ENCODE measurements around the gene PRSS12. TPM values are rescaled to one million over a fixed set of nuclear protein-coding genes. Genes with fewer than 3 reads are reported as not detected.

The PRSS12 gene
- total and polyA plus RNA-seq, 2 experiments from 2014 or later: 5.5 to 12.9 TPM

DNA sequence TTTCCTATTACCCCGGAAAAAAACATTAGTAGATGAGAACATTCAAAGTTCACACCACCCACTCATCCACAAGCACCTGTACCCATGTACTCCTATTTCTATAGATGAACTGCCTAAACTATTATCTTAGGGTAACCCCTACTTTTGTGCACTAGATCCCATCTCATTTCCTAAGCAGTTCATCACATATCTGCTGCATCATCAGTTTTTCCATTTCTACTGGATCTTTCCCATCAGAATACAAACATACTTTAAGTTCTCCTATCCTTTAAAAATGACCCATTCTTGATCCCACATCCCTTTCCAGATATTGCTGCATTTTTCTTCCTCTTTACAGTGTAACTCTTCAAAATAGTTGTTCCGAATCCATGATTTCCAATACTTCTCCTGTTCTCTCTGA lies 81.0 kb downstream of the PRSS12 start:
- no peak overlapping the region for H3K4me3 Mint-ChIP-seq
- DNase-seq (ENCODE audit: low spot score) (no peak), ATAC-seq (no peak)
- Histone ChIP-seq H3K79me2 (replicated peaks; ENCODE audit: insufficient read depth) (no peaks in the 10 kb centered on the region), H3K27me3 (ENCODE audit: insufficient read depth) (no peaks in the 10 kb centered on the region), H3F3A (replicated peaks; ENCODE audit: low read depth) (no peaks in the 10 kb centered on the region), H3K36me3 (ENCODE audit: insufficient read depth) (no peaks in the 10 kb centered on the region), H3K27ac (ENCODE audit: low read depth) (no peak overlapping the region), H3K4me1 (ENCODE audit: insufficient read depth) (no peaks in the 10 kb centered on the region), H2AFZ (no peak overlapping the region), H4K20me1 (replicated peaks; ENCODE audit: insufficient read depth) (no peaks in the 10 kb centered on the region), H3K4me2 (no peak overlapping the region), H3K9me2 (ENCODE audit: insufficient read depth) (no peaks in the 10 kb centered on the region), H3K4me3 (no peak overlapping the region)
- H3K4me1 Mint-ChIP-seq: no peaks in the 10 kb centered on the region
- no peaks in the 10 kb centered on the region for H3K9me3 Mint-ChIP-seq
- H3K36me3 Mint-ChIP-seq (ENCODE audit: low read depth): no peaks in the 10 kb centered on the region
- TF ChIP-seq JUNB (IDR thresholded peaks at IDR 0.05; ENCODE audit: unreplicated experiment) (no peak), STAT1 (IDR thresholded peaks at IDR 0.05; ENCODE audit: unreplicated experiment) (no peak), POLR2AphosphoS5 (IDR thresholded peaks at IDR 0.05; ENCODE audit: low read depth) (no peak), ZNF462 (CRISPR knock-in tag; IDR thresholded peaks at IDR 0.05) (no peak)
- TF ChIP-seq, protein P1, sequence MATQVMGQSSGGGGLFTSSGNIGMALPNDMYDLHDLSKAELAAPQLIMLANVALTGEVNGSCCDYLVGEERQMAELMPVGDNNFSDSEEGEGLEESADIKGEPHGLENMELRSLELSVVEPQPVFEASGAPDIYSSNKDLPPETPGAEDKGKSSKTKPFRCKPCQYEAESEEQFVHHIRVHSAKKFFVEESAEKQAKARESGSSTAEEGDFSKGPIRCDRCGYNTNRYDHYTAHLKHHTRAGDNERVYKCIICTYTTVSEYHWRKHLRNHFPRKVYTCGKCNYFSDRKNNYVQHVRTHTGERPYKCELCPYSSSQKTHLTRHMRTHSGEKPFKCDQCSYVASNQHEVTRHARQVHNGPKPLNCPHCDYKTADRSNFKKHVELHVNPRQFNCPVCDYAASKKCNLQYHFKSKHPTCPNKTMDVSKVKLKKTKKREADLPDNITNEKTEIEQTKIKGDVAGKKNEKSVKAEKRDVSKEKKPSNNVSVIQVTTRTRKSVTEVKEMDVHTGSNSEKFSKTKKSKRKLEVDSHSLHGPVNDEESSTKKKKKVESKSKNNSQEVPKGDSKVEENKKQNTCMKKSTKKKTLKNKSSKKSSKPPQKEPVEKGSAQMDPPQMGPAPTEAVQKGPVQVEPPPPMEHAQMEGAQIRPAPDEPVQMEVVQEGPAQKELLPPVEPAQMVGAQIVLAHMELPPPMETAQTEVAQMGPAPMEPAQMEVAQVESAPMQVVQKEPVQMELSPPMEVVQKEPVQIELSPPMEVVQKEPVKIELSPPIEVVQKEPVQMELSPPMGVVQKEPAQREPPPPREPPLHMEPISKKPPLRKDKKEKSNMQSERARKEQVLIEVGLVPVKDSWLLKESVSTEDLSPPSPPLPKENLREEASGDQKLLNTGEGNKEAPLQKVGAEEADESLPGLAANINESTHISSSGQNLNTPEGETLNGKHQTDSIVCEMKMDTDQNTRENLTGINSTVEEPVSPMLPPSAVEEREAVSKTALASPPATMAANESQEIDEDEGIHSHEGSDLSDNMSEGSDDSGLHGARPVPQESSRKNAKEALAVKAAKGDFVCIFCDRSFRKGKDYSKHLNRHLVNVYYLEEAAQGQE (IDR thresholded peaks at IDR 0.05; ENCODE audit: unreplicated experiment): no peak
- peaks cover 3% of the 10 kb centered on the region for H3K27me3 Mint-ChIP-seq (ENCODE audit: insufficient read depth, low read depth, poor library complexity)
- H3K27ac Mint-ChIP-seq: no peak overlapping the region

All from GM23338 (cell line).